GM18873 (cell line): ENCODE results near the gene NCF2.

ENCODE experiments used
- ATAC-seq: cut with Tn5 transposase; IDR thresholded peaks from one replicate; pipeline ENCODE4 v1.9.1; 2021; ENCODE audit warnings: mild to moderate bottlenecking, moderate library complexity, moderate number of reproducible peaks; ENCODE audit not compliant: unreplicated experiment, low FRiP score

NCF2 gene

GRCh38 chr1:183586926-183587325 is 3.3 kb downstream of the NCF2 start:
- no peak for ATAC-seq

- no peak for ATAC-seq
These were observed 3.8 kb downstream of the NCF2 start for GRCh38 chr1:183586455-183586854.

- no peak for ATAC-seq
These were observed 5.2 kb downstream of the NCF2 start for GRCh38 chr1:183585038-183585437.

- ATAC-seq, result no peak
These were observed 6.1 kb downstream of the NCF2 start for GRCh38 chr1:183584147-183584546.

GRCh38 chr1:183583466-183583865 is 6.8 kb downstream of the NCF2 start:
- no peak for ATAC-seq

- ATAC-seq, result no peak
These were observed 8.1 kb downstream of the NCF2 start for GRCh38 chr1:183582021-183582713.

GRCh38 chr1:183580281-183580682 is 10.0 kb downstream of the NCF2 start:
- ATAC-seq, result no peak

GRCh38 chr1:183578856-183579255 is 11.4 kb downstream of the NCF2 start:
- no peak for ATAC-seq

- no peak for ATAC-seq
These were observed 12.3 kb downstream of the NCF2 start for GRCh38 chr1:183577897-183578465.

GRCh38 chr1:183576537-183576936 is 13.7 kb downstream of the NCF2 start:
- no peak for ATAC-seq

- ATAC-seq, result no peak
These were observed 14.7 kb downstream of the NCF2 start for GRCh38 chr1:183575606-183576005.

- no peak for ATAC-seq
These were observed 17.5 kb downstream of the NCF2 start for GRCh38 chr1:183572721-183573120.

- no peak for ATAC-seq
These were observed 18.5 kb downstream of the NCF2 start for GRCh38 chr1:183571678-183572268.

GRCh38 chr1:183570451-183570850 is 19.8 kb downstream of the NCF2 start:
- ATAC-seq, result no peak

- no peak for ATAC-seq
These were observed 20.5 kb downstream of the NCF2 start for GRCh38 chr1:183569801-183570200.

- ATAC-seq, result no peak
These were observed 21.1 kb downstream of the NCF2 start for GRCh38 chr1:183569141-183569540.

GRCh38 chr1:183568176-183569021 is 21.9 kb downstream of the NCF2 start:
- ATAC-seq, result no peak

GRCh38 chr1:183567584-183567983 is 22.7 kb downstream of the NCF2 start:
- ATAC-seq, result no peak

- no peak for ATAC-seq
These were observed 24.2 kb downstream of the NCF2 start for GRCh38 chr1:183566026-183566425.

GRCh38 chr1:183565261-183565660 is 25.0 kb downstream of the NCF2 start:
- ATAC-seq, result no peak

GRCh38 chr1:183562701-183563100 is 27.6 kb downstream of the NCF2 start:
- ATAC-seq, result no peak
